A673 (cell line): Measurements from ENCODE around the gene C8B.

ENCODE experiments used
- EZH2 ChIP-seq: fragments of 200-600 bp; sonication (generic); IDR thresholded peaks from 2 replicates; pipeline ENCODE4 v1.6.1; 2017; ENCODE audit warnings: borderline replicate concordance, low read depth, mild to moderate bottlenecking, mixed read lengths, antibody characterized with exemption, low read length; ENCODE audit not compliant: poor library complexity, severe bottlenecking
- TF ChIP-seq, protein P1 (sequence below): fragments of 300-800, 200-600 bp; sonication (generic); conservative IDR thresholded peaks from 2 replicates; pipeline ENCODE4 v1.5.1; 2017; ENCODE audit warnings: low read depth, mild to moderate bottlenecking, antibody characterized with exemption, low read length, moderate library complexity, mixed read lengths

DNA sequence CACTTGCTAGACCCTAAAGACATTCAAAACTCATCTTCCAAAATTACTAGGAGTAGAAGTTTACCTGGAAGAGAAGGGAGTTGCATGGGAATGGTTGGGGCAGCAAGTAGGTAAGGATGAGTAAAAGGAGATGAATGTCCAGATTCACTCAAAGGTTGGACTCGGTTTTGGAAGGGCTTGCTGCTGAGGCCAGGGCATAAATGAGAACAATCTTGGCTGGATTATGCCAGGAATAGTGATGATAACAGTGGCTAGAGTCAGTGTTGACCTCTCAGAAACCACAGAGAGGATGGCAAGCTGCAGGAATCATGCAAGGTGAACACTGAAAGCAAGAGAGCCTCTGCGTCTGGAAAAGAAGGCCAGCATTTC, 67.8 kb downstream of the C8B start:
- TF ChIP-seq EZH2, result no peak
- TF ChIP-seq, protein P1, sequence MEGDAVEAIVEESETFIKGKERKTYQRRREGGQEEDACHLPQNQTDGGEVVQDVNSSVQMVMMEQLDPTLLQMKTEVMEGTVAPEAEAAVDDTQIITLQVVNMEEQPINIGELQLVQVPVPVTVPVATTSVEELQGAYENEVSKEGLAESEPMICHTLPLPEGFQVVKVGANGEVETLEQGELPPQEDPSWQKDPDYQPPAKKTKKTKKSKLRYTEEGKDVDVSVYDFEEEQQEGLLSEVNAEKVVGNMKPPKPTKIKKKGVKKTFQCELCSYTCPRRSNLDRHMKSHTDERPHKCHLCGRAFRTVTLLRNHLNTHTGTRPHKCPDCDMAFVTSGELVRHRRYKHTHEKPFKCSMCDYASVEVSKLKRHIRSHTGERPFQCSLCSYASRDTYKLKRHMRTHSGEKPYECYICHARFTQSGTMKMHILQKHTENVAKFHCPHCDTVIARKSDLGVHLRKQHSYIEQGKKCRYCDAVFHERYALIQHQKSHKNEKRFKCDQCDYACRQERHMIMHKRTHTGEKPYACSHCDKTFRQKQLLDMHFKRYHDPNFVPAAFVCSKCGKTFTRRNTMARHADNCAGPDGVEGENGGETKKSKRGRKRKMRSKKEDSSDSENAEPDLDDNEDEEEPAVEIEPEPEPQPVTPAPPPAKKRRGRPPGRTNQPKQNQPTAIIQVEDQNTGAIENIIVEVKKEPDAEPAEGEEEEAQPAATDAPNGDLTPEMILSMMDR, result no peak
